Endothelial cell of umbilical vein (primary cell): ENCODE data around the gene RASGRP4.

Experiments used
- EZH2 ChIP-seq: IDR thresholded peaks from 2 replicates; pipeline ENCODE4 v1.6.1; 2012; ENCODE audit warnings: borderline replicate concordance, low read depth, mild to moderate bottlenecking, moderate library complexity, low read length, inconsistent platforms; ENCODE audit not compliant: severe bottlenecking
- MAX ChIP-seq: IDR thresholded peaks from 2 replicates; pipeline ENCODE4 v1.6.1; 2011; ENCODE audit not compliant: insufficient read depth, insufficient read length
- POLR2A ChIP-seq: IDR thresholded peaks from 2 replicates; pipeline ENCODE4 v1.6.1; 2012; ENCODE audit warnings: low read depth, mild to moderate bottlenecking, control low read depth, low read length
- POLR2AphosphoS5 ChIP-seq: IDR thresholded peaks from 2 replicates; pipeline ENCODE4 v1.6.1; 2012; ENCODE audit warnings: low read depth, mild to moderate bottlenecking, control low read depth, low read length, moderate library complexity; ENCODE audit not compliant: insufficient read depth
- TF ChIP-seq, protein P1 (sequence below), 2 donors: IDR thresholded peaks; 1 replicate in 1 of 2; 2 replicates in 1 of 2; pipeline ENCODE4 v1.5.1; 2011; ENCODE audit warnings: low read length in 2 of 2, mild to moderate bottlenecking in 2 of 2, moderate library complexity in 2 of 2, control low read depth in 1 of 2, inconsistent platforms in 1 of 2, low read depth in 1 of 2; ENCODE audit not compliant: insufficient read depth in 1 of 2; ENCODE audit errors: extremely low read depth in 1 of 2

DNA sequence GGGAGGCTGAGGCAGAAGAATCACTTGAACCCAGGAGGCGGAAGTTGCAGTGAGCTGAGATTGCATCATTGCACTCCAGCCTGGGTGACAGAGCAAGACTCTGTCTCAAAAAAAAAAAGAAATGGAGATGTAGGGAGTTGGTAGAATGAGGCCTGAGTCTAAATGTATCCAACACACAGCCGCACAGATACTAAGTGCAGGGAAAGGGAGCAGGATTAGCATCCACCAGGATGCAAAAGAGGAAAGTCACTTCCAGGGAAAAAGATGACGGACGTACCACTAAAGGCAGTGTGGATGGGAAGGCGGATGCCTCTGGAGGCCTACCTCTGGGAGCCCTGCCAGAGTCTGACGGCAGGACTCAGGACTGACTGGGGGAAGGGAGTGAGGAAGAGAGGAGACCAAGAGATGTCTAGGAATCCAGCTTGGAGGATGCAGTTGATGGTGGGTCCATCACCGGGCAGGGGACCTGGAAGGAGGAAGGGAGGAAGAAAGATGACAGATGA is 16.3 kb downstream of the RASGRP4 start:
- TF ChIP-seq, protein P1, sequence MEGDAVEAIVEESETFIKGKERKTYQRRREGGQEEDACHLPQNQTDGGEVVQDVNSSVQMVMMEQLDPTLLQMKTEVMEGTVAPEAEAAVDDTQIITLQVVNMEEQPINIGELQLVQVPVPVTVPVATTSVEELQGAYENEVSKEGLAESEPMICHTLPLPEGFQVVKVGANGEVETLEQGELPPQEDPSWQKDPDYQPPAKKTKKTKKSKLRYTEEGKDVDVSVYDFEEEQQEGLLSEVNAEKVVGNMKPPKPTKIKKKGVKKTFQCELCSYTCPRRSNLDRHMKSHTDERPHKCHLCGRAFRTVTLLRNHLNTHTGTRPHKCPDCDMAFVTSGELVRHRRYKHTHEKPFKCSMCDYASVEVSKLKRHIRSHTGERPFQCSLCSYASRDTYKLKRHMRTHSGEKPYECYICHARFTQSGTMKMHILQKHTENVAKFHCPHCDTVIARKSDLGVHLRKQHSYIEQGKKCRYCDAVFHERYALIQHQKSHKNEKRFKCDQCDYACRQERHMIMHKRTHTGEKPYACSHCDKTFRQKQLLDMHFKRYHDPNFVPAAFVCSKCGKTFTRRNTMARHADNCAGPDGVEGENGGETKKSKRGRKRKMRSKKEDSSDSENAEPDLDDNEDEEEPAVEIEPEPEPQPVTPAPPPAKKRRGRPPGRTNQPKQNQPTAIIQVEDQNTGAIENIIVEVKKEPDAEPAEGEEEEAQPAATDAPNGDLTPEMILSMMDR (IDR thresholded peaks at IDR 0.05; ENCODE audit: extremely low read depth in 1 of 2, insufficient read depth in 1 of 2, low read depth in 1 of 2, low read length in 2 of 2) = no peak
- no peak for TF ChIP-seq POLR2A
- no peak for TF ChIP-seq POLR2AphosphoS5
- no peak for TF ChIP-seq EZH2
- no peak for TF ChIP-seq MAX
